AG09309 (cell line): ENCODE measurements around the gene TMEM132D.

ENCODE experiments used
- DNase-seq: peaks from one replicate; pipeline ENCODE4 v3.0.0-alpha.2; 2010; ENCODE audit warnings: low read depth
- H3K4me3 ChIP-seq: 2 replicates; pipeline ENCODE4 v1.5.1; 2011; ENCODE audit warnings: mild to moderate bottlenecking, low read depth, low read length, moderate library complexity; ENCODE audit not compliant: control insufficient read depth
- TF ChIP-seq, protein P1 (sequence below): IDR thresholded peaks from 2 replicates; pipeline ENCODE4 v1.5.1; 2011; ENCODE audit warnings: mild to moderate bottlenecking, low read depth, low read length, inconsistent platforms; ENCODE audit not compliant: insufficient read depth, control insufficient read depth; ENCODE audit errors: missing control alignments

TMEM132D gene

DNA sequence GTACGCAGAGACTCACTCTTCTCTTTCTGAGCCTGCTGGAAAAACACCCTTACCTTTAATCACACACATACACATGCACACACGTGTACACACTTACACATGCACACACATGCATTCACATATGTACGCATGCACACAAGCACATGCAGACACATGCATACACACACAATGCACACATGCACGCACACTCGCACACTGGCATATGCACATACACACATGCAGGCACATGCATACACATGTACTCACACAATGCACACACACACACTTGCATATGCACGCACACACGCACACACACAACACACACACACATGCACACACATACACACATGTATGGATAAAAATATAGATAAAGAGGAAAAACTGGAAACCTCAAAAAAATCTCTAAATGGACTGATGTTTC, 801.6 kb downstream of the TMEM132D start:
- TF ChIP-seq, protein P1, sequence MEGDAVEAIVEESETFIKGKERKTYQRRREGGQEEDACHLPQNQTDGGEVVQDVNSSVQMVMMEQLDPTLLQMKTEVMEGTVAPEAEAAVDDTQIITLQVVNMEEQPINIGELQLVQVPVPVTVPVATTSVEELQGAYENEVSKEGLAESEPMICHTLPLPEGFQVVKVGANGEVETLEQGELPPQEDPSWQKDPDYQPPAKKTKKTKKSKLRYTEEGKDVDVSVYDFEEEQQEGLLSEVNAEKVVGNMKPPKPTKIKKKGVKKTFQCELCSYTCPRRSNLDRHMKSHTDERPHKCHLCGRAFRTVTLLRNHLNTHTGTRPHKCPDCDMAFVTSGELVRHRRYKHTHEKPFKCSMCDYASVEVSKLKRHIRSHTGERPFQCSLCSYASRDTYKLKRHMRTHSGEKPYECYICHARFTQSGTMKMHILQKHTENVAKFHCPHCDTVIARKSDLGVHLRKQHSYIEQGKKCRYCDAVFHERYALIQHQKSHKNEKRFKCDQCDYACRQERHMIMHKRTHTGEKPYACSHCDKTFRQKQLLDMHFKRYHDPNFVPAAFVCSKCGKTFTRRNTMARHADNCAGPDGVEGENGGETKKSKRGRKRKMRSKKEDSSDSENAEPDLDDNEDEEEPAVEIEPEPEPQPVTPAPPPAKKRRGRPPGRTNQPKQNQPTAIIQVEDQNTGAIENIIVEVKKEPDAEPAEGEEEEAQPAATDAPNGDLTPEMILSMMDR: no peak
- no peak for DNase-seq
- no peak overlapping the region for H3K4me3 ChIP-seq

DNA sequence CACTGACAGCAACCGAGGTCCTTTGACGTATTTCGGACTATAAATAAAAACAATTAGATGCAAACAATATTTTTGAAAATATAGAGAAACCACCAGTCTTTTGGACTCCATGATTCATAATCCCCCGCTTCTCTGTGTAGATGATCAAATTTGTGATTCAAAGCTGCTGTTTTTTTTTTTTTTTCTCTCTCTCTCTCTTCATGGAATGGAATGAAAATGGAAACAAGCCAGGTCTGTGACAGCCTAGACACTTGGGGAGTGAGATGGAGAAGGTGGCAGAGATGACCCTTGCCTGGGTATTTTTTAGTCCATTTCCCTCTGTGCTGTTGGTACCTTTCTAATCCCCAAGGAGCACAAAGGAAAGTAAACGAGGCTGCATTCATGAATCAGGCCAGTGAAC, 802.0 kb downstream of the TMEM132D start:
- TF ChIP-seq, protein P1: no peak
- no peak for DNase-seq
- H3K4me3 ChIP-seq: no peak overlapping the region

DNA sequence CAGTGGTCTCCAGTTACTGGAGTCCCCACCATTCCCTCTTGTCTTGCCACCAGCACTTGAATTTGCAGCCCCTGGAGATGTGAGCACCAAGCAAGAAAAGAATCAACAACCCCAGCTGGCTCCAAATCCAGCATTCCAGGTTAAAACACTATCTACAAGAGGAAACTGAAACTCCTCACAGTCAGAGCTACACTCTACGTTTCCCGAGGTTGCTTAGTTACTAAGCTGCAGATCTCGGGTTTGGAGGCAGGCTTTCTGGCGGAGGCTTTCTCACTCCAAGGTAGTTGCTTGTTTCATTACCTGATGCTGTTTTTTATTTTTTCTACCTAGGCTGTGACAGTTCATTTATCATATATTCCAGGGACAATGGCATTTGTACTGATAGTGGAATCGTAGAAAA, 802.4 kb downstream of the TMEM132D start:
- TF ChIP-seq, protein P1: no peak
- DNase-seq: no peak
- no peak overlapping the region for H3K4me3 ChIP-seq

DNA sequence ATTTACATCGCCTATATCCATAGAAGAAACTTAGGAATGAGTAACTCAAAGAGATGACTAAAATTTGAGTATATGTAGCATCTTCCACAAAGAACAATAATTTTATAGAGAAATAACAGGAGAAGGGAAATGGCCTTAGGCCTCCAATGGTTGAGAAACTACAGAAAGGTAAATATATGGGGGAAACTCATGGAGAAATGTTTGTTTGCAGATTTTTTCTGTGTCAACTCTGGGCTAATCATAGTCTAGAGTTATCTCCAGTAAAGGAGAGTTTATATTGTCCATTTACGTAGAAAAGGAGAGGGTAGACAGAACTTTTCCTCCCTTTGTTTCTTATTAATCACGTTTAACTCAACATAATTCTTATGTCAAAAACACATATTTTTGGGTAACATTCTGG, 806.4 kb downstream of the TMEM132D start:
- DNase-seq: no peak
- TF ChIP-seq, protein P1: no peak
- H3K4me3 ChIP-seq: no peak overlapping the region

GRCh38 chr12:129096968-129097367, 806.9 kb downstream of the TMEM132D start:
- no peak overlapping the region for H3K4me3 ChIP-seq
- TF ChIP-seq, protein P1: no peak
- no peak for DNase-seq

GRCh38 chr12:129096184-129096583, 807.6 kb downstream of the TMEM132D start:
- no peak for DNase-seq
- H3K4me3 ChIP-seq: no peak overlapping the region
- TF ChIP-seq, protein P1: no peak

DNA sequence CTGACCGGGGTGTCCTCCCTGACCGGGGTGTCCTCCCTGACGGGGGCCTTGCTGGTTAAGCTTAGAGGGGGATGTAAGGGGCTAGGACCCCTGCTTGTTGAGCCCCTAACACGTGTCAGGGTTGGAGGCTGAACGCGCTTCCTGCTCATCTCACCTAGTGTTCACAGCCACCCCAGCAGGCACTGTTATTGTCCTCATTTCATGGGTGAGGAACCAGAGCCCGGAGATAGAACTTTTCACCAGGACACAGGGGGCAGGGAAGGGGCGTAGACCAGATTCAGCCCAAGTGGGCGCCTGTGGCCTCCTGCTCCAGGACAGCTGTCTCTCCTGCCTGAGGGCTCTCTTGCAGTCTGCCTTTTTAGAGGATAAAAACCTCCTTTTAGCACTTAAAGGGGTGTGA, 814.2 kb downstream of the TMEM132D start:
- TF ChIP-seq, protein P1: no peak
- no peak for DNase-seq
- H3K4me3 ChIP-seq: no peak overlapping the region
